HepG2 (cell line): ENCODE results near the gene SLC22A31. TPM values are rescaled to one million over a fixed set of nuclear protein-coding genes. Genes with fewer than 3 reads are reported as not detected.

Experiments
- MBNL3 ChIP-seq: fragments of 250-450 bp; sonication (Bioruptor Pico); conservative IDR thresholded peaks from 2 replicates; pipeline ENCODE4 v1.8.0; 2022; ENCODE audit warnings: mild to moderate bottlenecking, inconsistent platforms
- MIER2 ChIP-seq: IDR thresholded peaks from 2 replicates; pipeline ENCODE4 v1.6.1; 2016; ENCODE audit warnings: missing biosample characterization, missing genetic modification reagents
- NFAT5 ChIP-seq: sonication (generic); formaldehyde crosslinking; IDR thresholded peaks from 2 replicates; pipeline ENCODE4 v1.4.0; 2020; ENCODE audit warnings: missing genetic modification reagents
- NFKB2 ChIP-seq: sonication (generic); formaldehyde crosslinking; IDR thresholded peaks from 2 replicates; pipeline ENCODE4 v1.4.0; 2020; ENCODE audit warnings: missing genetic modification reagents, borderline replicate concordance
- PHB2 ChIP-seq: fragments of 450-650 bp; IDR thresholded peaks from 2 replicates; pipeline ENCODE4 v1.6.1; 2018; ENCODE audit not compliant: partially characterized antibody
- POLR2AphosphoS2 ChIP-seq: IDR thresholded peaks from 2 replicates; pipeline ENCODE4 v1.6.1; 2011; ENCODE audit warnings: low read depth, low read length, improper control_type of control experiment
- POLR2AphosphoS5 ChIP-seq: IDR thresholded peaks from 2 replicates; pipeline ENCODE4 v1.6.1; 2012; ENCODE audit warnings: low read depth, low read length
- SIN3A ChIP-seq: IDR thresholded peaks from 2 replicates; pipeline ENCODE4 v1.6.1; 2011; ENCODE audit warnings: low read depth, mild to moderate bottlenecking, control low read depth, low read length, borderline replicate concordance
- SMARCE1 ChIP-seq: fragments of 450-650 bp; IDR thresholded peaks from 2 replicates; pipeline ENCODE4 v1.6.1; 2017; ENCODE audit warnings: borderline replicate concordance
- SP1 ChIP-seq, 2 experiments: fragments of 450-650 bp in 1 of 2; sonication (generic) in 1 of 2; formaldehyde crosslinking in 1 of 2; IDR thresholded peaks; 2 replicates each; pipeline versions ENCODE4 v1.4.0 to v1.6.1; 2016 to 2020; ENCODE audit warnings: missing genetic modification reagents in 1 of 2
- TIGD3 ChIP-seq: sonication (generic); formaldehyde crosslinking; IDR thresholded peaks from 2 replicates; pipeline ENCODE4 v1.5.1; 2020; ENCODE audit warnings: mild to moderate bottlenecking, missing genetic modification reagents, borderline replicate concordance
- U2AF2 ChIP-seq: fragments of 200-400 bp; formaldehyde crosslinking; IDR thresholded peaks from 2 replicates; pipeline ENCODE4 v1.6.1; 2017; ENCODE audit warnings: low read depth, mild to moderate bottlenecking, low read length
- ZBTB1 ChIP-seq: sonication (generic); formaldehyde crosslinking; IDR thresholded peaks from 2 replicates; pipeline ENCODE4 v1.4.0; 2020; ENCODE audit warnings: missing genetic modification reagents, borderline replicate concordance
- ZNF232 ChIP-seq: sonication (generic); formaldehyde crosslinking; IDR thresholded peaks from 2 replicates; pipeline ENCODE4 v1.4.0; 2020; ENCODE audit warnings: missing genetic modification reagents, borderline replicate concordance
- ZNF446 ChIP-seq: sonication (generic); formaldehyde crosslinking; IDR thresholded peaks from 2 replicates; pipeline ENCODE4 v1.5.0; 2020; ENCODE audit warnings: mild to moderate bottlenecking, missing genetic modification reagents
- ZNF552 ChIP-seq: sonication (generic); formaldehyde crosslinking; IDR thresholded peaks from 2 replicates; pipeline ENCODE4 v1.9.0; 2022; ENCODE audit warnings: missing genetic modification reagents, mild to moderate bottlenecking, borderline replicate concordance
- ZNF557 ChIP-seq: sonication (generic); formaldehyde crosslinking; IDR thresholded peaks from 2 replicates; pipeline ENCODE4 v1.4.0; 2020; ENCODE audit warnings: missing genetic modification reagents
- ZNF780A ChIP-seq: sonication (generic); formaldehyde crosslinking; IDR thresholded peaks from 2 replicates; pipeline ENCODE4 v1.8.0; 2022; ENCODE audit warnings: mild to moderate bottlenecking, missing genetic modification reagents, moderate library complexity
- polyA plus RNA-seq, 8 experiments: library from polyadenylated mRNA; depleted of rRNA in 3 of 8; stranded (reverse) in 7 of 8; unstranded in 1 of 8; fragments of >200 nt; fragmentation: Illumina TruSeq in 4 of 8; extraction: Trizol in 4 of 8; gene quantifications; 2 replicates each; pipeline versions ENCODE4 v1.2.1 to v1.2.3, GENCODE V29; 2011 to 2016; ENCODE audit warnings: low read depth in 4 of 8, missing spikeins in 1 of 8, mixed read lengths in 1 of 8; ENCODE audit not compliant: insufficient read depth in 1 of 8
- total RNA-seq, 5 experiments: library from RNA; depleted of rRNA; stranded (reverse); fragments of >200 nt; fragmentation: Illumina TruSeq; extraction: Trizol; gene quantifications; 2 replicates each; pipeline ENCODE4 v1.2.3, GENCODE V29; 2016; ENCODE audit warnings: low read depth in 1 of 5
- TF ChIP-seq, protein P1 (sequence below): sonication (generic); formaldehyde crosslinking; IDR thresholded peaks from 2 replicates; pipeline ENCODE4 v1.4.0; 2020; ENCODE audit warnings: missing genetic modification reagents
- TF ChIP-seq, protein P2 (sequence below): sonication (generic); formaldehyde crosslinking; IDR thresholded peaks from 2 replicates; pipeline ENCODE4 v1.9.0; 2022; ENCODE audit warnings: missing genetic modification reagents, mild to moderate bottlenecking, borderline replicate concordance

Gene SLC22A31
- total and polyA plus RNA-seq, 2 of the 13 experiments (the other 11 are each of a cell fraction or from before 2014, with no cell fraction given) = 67.3 to 83.3 TPM

DNA sequence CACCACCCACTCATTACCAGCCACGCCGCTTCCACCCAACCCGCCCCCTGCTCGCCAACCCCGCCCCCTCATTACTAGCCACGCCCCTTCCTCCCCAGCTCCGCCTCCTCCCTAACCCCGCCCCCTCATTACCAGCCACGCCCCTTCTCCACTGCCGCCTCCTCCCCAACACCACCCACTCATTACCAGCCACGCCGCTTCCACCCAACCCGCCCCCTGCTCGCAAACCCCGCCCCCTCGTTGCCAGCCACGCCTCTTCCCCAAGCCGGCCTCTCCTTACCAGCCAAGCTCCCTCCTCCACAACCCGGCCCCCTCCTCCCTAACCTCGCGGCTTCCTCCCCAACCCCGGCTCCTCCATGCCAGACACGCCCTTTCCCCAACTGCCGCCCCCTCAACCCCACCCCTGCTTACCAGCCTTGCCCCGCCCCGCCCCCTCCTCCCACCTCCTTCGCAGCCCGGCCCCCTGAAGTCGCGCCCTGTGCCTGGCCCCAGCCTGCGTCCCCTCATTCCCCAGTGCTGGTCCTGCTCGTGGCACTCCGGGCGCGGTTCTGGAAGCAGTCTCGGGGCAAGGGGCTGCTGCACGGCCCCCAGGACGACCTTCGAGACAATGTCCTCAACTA, 7.3 kb downstream of the SLC22A31 start (continued):
- TF ChIP-seq, protein P1, sequence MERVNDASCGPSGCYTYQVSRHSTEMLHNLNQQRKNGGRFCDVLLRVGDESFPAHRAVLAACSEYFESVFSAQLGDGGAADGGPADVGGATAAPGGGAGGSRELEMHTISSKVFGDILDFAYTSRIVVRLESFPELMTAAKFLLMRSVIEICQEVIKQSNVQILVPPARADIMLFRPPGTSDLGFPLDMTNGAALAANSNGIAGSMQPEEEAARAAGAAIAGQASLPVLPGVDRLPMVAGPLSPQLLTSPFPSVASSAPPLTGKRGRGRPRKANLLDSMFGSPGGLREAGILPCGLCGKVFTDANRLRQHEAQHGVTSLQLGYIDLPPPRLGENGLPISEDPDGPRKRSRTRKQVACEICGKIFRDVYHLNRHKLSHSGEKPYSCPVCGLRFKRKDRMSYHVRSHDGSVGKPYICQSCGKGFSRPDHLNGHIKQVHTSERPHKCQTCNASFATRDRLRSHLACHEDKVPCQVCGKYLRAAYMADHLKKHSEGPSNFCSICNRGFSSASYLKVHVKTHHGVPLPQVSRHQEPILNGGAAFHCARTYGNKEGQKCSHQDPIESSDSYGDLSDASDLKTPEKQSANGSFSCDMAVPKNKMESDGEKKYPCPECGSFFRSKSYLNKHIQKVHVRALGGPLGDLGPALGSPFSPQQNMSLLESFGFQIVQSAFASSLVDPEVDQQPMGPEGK = 0 out of 2 replicates have a peak, but pooled peaks have one; percentile 16
- 0 out of 2 replicates have a peak, but pooled peaks have one; percentile 19 for TF ChIP-seq NFKB2 (CRISPR knock-in tag)
- peak; percentile 48; the same call in 1 of the 2 replicates for TF ChIP-seq SIN3A
- no peak for TF ChIP-seq MIER2
- no peak for TF ChIP-seq ZNF446 (CRISPR knock-in tag)
- TF ChIP-seq ZNF552 (CRISPR knock-in tag) = no peak
- TF ChIP-seq POLR2AphosphoS5 = 0 out of 2 replicates have a peak, but pooled peaks have one; percentile 25
- no peak for TF ChIP-seq ZNF232 (CRISPR knock-in tag)
- TF ChIP-seq ZNF557 = no peak
- no peak for TF ChIP-seq ZBTB1
- TF ChIP-seq POLR2AphosphoS2 = no peak
- TF ChIP-seq TIGD3 (CRISPR knock-in tag) = no peak
- TF ChIP-seq, protein P2, sequence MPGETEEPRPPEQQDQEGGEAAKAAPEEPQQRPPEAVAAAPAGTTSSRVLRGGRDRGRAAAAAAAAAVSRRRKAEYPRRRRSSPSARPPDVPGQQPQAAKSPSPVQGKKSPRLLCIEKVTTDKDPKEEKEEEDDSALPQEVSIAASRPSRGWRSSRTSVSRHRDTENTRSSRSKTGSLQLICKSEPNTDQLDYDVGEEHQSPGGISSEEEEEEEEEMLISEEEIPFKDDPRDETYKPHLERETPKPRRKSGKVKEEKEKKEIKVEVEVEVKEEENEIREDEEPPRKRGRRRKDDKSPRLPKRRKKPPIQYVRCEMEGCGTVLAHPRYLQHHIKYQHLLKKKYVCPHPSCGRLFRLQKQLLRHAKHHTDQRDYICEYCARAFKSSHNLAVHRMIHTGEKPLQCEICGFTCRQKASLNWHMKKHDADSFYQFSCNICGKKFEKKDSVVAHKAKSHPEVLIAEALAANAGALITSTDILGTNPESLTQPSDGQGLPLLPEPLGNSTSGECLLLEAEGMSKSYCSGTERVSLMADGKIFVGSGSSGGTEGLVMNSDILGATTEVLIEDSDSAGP (CRISPR knock-in tag) = no peak
- no peak for TF ChIP-seq ZNF780A
- no peak for TF ChIP-seq SMARCE1
- TF ChIP-seq PHB2 = no peak
- no peak for TF ChIP-seq U2AF2
- no peak for TF ChIP-seq SP1 (IDR thresholded peaks at IDR 0.05)
- TF ChIP-seq SP1 (CRISPR knock-in tag; IDR thresholded peaks at IDR 0.05) = no peak
- no peak for TF ChIP-seq MBNL3 (CRISPR knock-in tag)
- 0 out of 2 replicates have a peak, but pooled peaks have one; percentile 20 for TF ChIP-seq NFAT5 (CRISPR knock-in tag)
